Loucy (cell line): ENCODE data around the gene USP7.

ENCODE experiments used
- H2AFZ ChIP-seq: fragments of 200-600 bp; sonication (generic); 2 replicates; pipeline ENCODE4 v1.6.0; 2016; ENCODE audit warnings: antibody characterized with exemption, mild to moderate bottlenecking, low read length, moderate library complexity
- H3F3A ChIP-seq: fragments of 200-600 bp; 2 replicates; pipeline ENCODE4 v1.6.0; 2016; ENCODE audit warnings: antibody characterized with exemption, low read depth, mild to moderate bottlenecking
- H3K27me3 ChIP-seq: fragments of 200-600 bp; sonication (generic); 2 replicates; pipeline ENCODE4 v1.6.1; 2014; ENCODE audit warnings: low read length, mild to moderate bottlenecking; ENCODE audit not compliant: insufficient read depth, poor library complexity, severe bottlenecking
- H3K36me3 ChIP-seq: fragments of 200-600 bp; sonication (generic); 2 replicates; pipeline ENCODE4 v1.6.1; 2016; ENCODE audit warnings: low read length; ENCODE audit not compliant: insufficient read depth
- H3K4me1 ChIP-seq: fragments of 200-600 bp; sonication (generic); 2 replicates; pipeline ENCODE4 v1.5.1; 2014; ENCODE audit warnings: low read length, mild to moderate bottlenecking; ENCODE audit not compliant: insufficient read depth, poor library complexity, severe bottlenecking
- H3K4me2 ChIP-seq: fragments of 200-600 bp; sonication (generic); 2 replicates; pipeline ENCODE4 v1.6.0; 2014; ENCODE audit warnings: antibody characterized with exemption, low read length, low read depth, mild to moderate bottlenecking; ENCODE audit not compliant: poor library complexity, severe bottlenecking
- H3K4me3 ChIP-seq: fragments of 200-600 bp; sonication (generic); 2 replicates; pipeline ENCODE4 v1.5.1; 2014; ENCODE audit warnings: low read length, mild to moderate bottlenecking, mixed read lengths; ENCODE audit not compliant: poor library complexity, severe bottlenecking
- H3K79me2 ChIP-seq: fragments of 200-600 bp; sonication (generic); 2 replicates; pipeline ENCODE4 v1.6.1; 2014; ENCODE audit warnings: low read length; ENCODE audit not compliant: insufficient read depth
- H3K9ac ChIP-seq: fragments of 200-600 bp; sonication (generic); 2 replicates; pipeline ENCODE4 v1.6.0; 2014; ENCODE audit warnings: mild to moderate bottlenecking, low read depth, low read length, moderate library complexity; ENCODE audit not compliant: poor library complexity, severe bottlenecking
- H3K9me2 ChIP-seq: fragments of 200-600 bp; sonication (generic); replicated peaks from 2 replicates; pipeline ENCODE4 v1.6.1; 2016; ENCODE audit warnings: low read depth, low read length, mixed read lengths
- H3K9me3 ChIP-seq: fragments of 200-600 bp; sonication (generic); 2 replicates; pipeline ENCODE4 v1.6.1; 2014; ENCODE audit warnings: mild to moderate bottlenecking, antibody characterized with exemption, low read length, low read depth; ENCODE audit not compliant: insufficient read depth
- H4K20me1 ChIP-seq: fragments of 200-600 bp; sonication (generic); 2 replicates; pipeline ENCODE4 v1.6.0; 2014; ENCODE audit warnings: antibody characterized with exemption, low read length, mild to moderate bottlenecking; ENCODE audit not compliant: insufficient read depth, poor library complexity, severe bottlenecking
- EZH2phosphoT487 ChIP-seq: fragments of 200-600 bp; IDR thresholded peaks from 2 replicates; pipeline ENCODE4 v1.6.1; 2018; ENCODE audit warnings: antibody characterized with exemption, mild to moderate bottlenecking, moderate library complexity, borderline replicate concordance
- TF ChIP-seq, protein P1 (sequence below): fragments of 200-600 bp; sonication (generic); conservative IDR thresholded peaks from 2 replicates; pipeline ENCODE4 v1.5.1; 2014; ENCODE audit warnings: mild to moderate bottlenecking, antibody characterized with exemption, low read length

The USP7 gene

DNA sequence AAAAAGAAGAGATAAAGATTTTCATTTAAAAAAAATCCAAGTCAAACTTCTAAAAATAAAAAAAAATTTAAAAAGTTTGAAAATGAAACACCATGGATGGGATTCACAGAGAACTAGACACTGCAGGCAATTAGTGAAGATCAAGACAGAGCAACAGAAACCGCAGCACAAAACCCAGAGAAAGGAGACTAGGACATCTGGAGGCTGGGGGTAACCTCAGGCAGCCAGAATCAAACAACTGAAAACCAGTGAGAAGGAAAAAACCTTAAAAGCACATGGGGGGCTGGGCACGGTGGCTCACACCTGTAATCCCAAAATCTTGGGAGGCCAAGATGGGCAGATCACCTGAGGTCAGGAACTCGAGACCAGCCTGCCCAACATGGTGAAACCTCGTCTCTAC, 50.9 kb downstream of the USP7 start:
- H3K4me3 ChIP-seq: no peak overlapping the region
- no peak overlapping the region for H3K9ac ChIP-seq
- H3K4me1 ChIP-seq: no peaks in the 10 kb centered on the region
- H3F3A ChIP-seq: no peaks in the 10 kb centered on the region
- TF ChIP-seq, protein P1, sequence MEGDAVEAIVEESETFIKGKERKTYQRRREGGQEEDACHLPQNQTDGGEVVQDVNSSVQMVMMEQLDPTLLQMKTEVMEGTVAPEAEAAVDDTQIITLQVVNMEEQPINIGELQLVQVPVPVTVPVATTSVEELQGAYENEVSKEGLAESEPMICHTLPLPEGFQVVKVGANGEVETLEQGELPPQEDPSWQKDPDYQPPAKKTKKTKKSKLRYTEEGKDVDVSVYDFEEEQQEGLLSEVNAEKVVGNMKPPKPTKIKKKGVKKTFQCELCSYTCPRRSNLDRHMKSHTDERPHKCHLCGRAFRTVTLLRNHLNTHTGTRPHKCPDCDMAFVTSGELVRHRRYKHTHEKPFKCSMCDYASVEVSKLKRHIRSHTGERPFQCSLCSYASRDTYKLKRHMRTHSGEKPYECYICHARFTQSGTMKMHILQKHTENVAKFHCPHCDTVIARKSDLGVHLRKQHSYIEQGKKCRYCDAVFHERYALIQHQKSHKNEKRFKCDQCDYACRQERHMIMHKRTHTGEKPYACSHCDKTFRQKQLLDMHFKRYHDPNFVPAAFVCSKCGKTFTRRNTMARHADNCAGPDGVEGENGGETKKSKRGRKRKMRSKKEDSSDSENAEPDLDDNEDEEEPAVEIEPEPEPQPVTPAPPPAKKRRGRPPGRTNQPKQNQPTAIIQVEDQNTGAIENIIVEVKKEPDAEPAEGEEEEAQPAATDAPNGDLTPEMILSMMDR: no peak
- no peak for TF ChIP-seq EZH2phosphoT487
- H3K9me3 ChIP-seq: no peaks in the 10 kb centered on the region
- H3K27me3 ChIP-seq: no peaks in the 10 kb centered on the region
- no peak overlapping the region for H2AFZ ChIP-seq
- H3K4me2 ChIP-seq: no peak overlapping the region
- H4K20me1 ChIP-seq: no peaks in the 10 kb centered on the region
- peaks cover 81% of the 10 kb centered on the region; the same call in 1 of the 2 replicates for H3K36me3 ChIP-seq
- no peaks in the 10 kb centered on the region for H3K9me2 ChIP-seq
- H3K79me2 ChIP-seq: no peaks in the 10 kb centered on the region

- H3K9me3 ChIP-seq: no peaks in the 10 kb centered on the region
- H3F3A ChIP-seq: no peaks in the 10 kb centered on the region
- H3K79me2 ChIP-seq: no peaks in the 10 kb centered on the region
- H3K27me3 ChIP-seq: no peaks in the 10 kb centered on the region
- H3K9me2 ChIP-seq: no peaks in the 10 kb centered on the region
- no peaks in the 10 kb centered on the region for H4K20me1 ChIP-seq
- no peak overlapping the region for H2AFZ ChIP-seq
- no peak for TF ChIP-seq EZH2phosphoT487
- TF ChIP-seq, protein P1: no peak
- no peak overlapping the region for H3K4me2 ChIP-seq
- H3K36me3 ChIP-seq: peaks cover 86% of the 10 kb centered on the region; the same call in 1 of the 2 replicates
- H3K9ac ChIP-seq: no peak overlapping the region
- H3K4me3 ChIP-seq: no peak overlapping the region
- no peaks in the 10 kb centered on the region for H3K4me1 ChIP-seq
Observed at GRCh38 chr16:8910811-8911210, 52.9 kb downstream of the USP7 start.

- Histone ChIP-seq H4K20me1 (no peaks in the 10 kb centered on the region), H3K9me2 (no peaks in the 10 kb centered on the region), H3K27me3 (no peaks in the 10 kb centered on the region), H3K9me3 (no peaks in the 10 kb centered on the region), H3K4me1 (no peaks in the 10 kb centered on the region), H3F3A (no peaks in the 10 kb centered on the region), H3K9ac (no peak overlapping the region), H3K79me2 (no peaks in the 10 kb centered on the region), H2AFZ (no peak overlapping the region), H3K4me3 (no peak overlapping the region), H3K36me3 (peaks cover 81% of the 10 kb centered on the region; the same call in 1 of the 2 replicates), H3K4me2 (no peak overlapping the region)
- TF ChIP-seq, protein P1: no peak
- no peak for TF ChIP-seq EZH2phosphoT487
Observed at GRCh38 chr16:8908810-8909468, 54.8 kb downstream of the USP7 start.
